GM21737 (cell line): Measurements from ENCODE around the gene EEF1A2.
"Not testable (repeated sequence)": the region's sequence is repeated elsewhere in the genome, so short reads cannot be mapped to it uniquely, and the experiment has no call there.

Experiments used
- ATAC-seq: cut with Tn5 transposase; IDR thresholded peaks from one replicate; pipeline ENCODE4 v1.9.1; 2021; ENCODE audit warnings: mild to moderate bottlenecking, moderate library complexity; ENCODE audit not compliant: unreplicated experiment

Gene EEF1A2

DNA sequence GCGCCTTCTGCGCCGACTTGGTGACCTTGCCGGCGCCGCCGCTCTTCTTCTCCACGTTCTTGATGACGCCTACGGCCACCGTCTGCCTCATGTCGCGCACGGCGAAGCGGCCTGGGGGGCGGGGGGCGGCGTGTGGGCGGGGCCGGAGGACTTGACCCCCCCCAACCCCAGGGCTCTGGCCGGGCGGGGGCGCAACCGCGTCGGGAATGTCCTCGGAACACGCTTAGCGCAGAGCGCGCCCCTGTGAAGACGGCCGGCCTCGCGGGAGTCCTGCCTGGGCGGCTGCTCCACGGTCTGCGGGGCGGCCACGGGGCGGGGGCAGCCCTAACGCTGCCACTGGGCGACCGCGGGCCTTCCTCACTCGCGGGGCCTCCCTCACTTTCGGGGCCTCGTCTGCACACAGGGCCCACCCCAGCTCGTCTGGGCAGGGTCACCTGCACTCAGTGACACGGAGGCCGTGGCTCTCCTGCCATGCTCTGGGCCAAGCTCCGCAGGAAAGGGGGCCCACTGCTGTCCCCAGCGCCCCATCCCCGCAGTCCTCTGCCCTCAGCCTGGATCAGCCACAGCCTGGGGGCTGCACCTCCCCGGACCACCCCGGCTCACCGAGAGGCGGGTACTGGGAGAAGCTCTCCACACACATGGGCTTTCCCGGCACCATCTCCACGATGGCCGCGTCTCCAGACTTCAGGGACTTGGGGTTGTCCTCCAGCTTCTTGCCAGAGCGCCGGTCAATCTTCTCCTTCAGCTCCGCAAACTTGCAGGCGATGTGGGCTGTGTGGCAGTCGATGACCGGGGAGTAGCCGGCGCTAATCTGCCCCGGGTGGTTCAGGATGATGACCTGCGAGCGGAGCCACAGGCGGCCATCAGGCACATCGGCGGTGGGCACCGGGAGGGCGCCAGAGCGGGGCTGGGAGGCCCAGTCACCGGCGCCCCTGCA lies 10.3 kb downstream of the EEF1A2 start:
- no peak for ATAC-seq

DNA sequence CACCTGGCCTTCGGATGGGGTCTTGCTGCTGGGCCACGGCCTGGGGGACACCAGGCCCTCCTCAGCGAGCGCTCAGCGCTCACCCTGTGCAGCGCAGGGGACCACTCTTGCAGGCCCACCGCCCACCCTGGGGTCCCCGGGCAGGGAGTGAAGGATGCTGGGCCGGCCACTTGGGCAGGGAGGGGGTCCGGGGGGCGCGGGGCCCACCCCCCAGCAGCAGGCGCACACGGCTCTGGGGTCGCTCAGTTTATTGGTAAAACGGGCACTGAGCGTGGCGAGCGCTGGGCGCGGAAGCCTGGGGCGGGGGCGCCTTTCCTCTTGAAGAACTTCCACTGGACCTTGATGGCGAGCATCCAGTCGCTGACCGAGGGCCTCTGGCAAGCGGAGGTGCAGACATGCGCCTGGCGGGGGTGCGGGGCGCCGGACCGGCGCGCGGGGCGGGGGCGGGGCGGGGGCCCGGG lies 11.1 kb downstream of the EEF1A2 start:
- ATAC-seq: no peak

DNA sequence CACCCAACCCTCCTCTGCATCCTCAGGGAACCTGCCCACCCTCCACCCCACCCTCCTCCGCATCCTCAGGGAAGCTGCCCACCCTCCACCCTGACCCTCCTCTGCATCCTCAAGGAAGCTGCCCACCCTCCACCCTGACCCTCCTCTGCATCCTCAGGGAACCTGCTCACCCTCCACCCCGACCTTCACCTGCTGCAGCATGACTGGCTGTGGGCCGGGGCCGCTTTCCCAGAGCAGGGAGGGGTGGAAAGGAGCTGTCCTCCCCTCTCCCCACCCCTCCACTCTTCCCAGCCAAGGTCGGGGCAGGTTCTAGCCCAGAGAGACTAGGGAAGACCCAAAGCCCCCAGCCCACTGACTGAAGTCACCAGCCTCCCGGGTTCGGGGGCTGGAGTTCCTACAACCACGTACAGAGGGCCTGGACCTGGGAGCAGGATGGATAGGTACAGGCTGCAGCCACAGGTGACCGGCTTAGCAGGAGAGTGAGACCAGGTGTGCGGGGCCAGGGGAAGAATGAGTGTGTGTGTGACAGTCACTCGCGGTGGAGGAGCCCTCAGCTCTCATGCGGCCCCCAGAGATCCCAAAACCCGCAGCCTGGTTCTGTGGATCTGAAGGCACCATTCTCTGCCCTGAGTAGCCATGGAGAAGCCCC lies 11.6 kb downstream of the EEF1A2 start:
- no peak for ATAC-seq

DNA sequence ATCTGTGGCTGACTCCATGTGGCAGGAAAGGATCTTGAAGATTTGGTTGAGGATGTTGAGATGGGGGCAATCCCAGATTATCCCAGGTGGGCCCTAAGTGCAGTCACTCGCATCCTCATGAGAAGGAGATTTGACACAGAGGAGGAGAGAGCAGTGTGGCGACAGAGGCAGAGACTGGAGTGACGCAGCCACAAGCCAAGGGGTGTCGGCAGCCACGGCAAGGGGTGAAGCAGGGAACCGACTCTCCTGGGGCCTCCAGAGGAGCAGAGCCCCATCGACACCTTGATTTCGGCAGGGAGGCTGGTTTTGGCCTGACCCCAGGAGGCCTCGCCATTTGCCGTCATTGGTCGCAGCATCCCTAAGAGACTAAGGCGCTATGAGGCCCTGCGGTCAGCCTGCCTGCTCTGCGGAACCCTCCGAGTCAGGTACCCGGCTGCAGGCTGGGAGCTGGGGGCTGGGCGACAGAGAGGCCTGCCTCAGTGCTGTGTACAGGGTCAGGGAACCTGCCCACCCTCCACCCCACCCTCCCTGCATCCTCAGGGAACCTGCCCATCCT lies 12.5 kb downstream of the EEF1A2 start:
- ATAC-seq: no peak

DNA sequence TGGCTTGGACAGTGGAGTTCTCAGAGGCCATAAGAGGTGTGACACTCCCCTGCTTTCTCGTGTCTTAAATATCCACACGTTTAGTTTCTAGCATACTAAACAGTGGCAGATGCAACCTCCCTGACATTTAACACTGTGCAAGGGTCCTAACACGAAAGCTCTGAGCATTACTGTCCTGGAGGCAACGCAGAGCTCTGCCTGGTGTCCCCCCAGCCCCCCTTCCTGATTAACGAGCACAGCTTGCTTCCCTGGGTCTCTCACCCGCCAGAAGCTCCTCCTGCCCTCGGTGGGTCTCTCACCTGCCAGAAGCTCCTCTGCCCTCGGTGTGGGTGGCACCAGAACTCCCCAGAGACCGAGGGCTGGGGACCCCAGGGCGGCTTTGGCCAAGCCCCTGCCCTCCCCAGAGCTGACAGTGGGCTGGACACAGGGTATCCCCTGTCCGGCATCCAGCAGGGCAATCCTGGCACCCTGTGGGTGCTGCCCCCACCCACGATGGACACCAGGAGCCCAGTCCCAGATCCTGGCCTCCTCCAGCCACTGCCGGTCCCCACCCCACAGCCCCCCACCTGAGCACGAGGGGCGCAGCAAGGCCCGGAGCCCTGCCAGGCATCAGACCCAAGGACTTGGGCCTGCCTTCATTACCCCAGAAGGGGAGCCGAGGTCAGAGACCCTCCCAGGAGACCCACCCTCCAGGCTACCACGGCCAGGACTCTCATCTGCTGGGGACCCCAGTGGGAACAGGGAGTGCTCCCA lies 14.1 kb downstream of the EEF1A2 start:
- ATAC-seq: no peak

DNA sequence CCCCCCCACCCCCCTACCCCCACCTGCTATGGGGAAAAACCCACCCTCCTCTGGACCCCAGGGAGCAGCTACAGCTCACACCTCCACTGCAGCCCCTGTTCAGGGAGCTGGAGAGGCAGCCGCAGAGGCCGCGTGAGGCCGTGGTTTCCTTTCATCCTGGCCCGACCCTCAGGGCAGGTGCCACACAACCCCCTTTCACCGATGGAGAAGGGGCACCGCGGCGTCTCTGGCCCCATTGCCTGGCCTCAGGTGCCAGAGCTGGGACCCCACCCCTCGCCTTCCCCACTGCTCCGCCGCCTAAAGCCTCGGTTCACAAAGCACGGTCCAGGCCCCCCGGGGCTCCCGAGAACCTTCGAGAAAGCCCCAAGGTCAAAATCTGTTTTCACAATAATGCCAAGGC lies 14.6 kb downstream of the EEF1A2 start:
- no peak for ATAC-seq

DNA sequence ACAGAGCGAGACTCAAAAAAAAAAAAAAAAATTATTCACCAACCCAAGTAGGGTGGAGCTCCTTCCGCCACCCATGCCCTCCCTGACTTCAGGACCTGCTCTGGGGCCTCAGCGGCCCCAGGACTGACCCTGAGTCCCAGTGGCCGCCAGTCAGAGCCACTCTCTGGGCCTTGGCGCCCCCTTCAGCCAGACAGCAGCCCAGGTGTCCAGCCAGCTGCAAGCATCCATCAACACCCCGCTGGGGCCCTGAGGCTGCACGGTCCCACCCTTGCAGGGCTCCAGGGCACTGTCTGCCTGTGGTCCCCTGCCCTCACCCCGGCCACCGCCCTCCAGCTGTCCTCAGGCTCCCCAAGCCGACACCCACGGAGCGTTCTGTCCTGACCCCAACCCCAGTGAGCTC lies 15.0 kb downstream of the EEF1A2 start:
- ATAC-seq: no peak

DNA sequence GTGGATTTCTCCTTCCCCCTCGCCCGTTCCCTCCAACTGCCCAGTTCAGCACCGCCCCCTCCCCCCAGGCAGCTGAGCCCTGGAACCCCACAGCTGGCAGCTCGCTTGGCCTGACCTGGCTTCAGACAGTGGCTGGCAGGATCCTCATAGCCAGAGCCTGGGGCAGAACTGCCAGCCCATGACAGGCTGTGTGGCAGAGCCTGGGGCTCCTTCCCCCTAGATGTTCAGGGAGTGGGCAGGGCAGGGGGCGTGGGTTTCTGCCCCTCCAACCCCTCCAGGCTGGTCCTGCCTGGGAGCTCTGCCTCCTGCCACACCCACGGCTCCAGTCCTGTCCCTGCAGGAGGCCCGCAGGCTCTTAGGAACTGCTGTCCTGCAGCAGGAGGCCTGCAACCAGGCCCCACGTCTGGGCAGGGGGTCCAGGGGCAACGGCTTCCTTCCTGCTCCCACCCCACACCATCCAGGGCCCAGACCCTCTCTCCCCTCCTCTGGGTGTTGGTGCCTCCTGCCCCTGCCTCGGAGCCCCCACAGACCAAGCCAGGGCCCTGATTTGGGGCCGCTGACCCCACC lies 16.8 kb downstream of the EEF1A2 start:
- ATAC-seq: no peak

DNA sequence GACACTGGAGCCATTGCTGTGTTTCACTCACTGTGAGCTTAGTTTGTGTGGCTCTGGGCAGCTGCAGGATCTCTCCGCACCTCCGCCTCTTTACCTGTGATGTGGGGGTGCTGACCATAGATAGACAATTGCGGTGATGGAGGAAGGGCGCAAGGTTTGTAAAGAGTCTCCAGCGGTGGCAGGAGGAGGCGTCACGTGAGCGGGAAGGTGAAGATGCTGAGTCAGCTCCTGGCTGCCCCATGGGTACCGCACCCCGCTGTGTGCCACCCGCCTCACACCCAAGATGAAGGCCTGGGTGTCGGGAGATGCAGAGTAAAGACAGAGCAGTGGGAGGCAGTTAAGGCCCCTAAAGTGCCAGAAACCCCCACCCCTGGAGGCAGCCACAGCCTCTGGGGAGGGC lies 17.4 kb downstream of the EEF1A2 start:
- ATAC-seq: no peak

DNA sequence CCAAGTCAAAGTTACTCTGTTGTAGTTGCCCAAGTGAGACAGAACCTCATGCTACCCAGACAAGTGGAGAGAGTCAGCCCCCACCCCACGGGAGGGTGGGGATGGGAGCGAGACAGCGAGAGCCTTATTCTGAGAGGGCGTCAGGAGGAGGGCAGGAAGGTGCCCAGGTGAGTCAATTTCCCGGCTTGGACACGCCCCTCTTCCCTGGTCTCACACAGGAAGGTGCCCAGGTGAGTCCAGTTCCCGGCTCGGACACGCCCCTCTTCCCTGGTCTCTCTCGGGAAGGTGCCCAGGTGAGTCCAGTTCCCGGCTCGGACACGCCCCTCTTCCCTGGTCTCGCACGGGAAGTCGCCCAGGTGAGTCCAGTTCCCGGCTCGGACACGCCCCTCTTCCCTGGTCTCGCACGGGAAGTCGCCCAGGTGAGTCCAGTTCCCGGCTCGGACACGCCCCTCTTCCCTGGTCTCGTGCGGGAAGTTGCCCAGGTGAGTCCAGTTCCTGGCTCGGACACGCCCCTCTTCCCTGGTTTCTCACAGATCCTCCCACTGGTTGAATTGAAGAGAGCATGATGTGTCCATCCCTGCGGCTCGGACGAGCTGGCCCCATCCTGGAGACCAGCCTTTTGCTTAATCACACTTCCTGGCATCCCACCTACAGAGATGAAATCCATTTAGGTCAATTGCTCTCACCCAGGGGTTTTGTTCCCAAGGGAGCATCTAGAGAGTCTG lies 19.0 kb downstream of the EEF1A2 start:
- not testable (repeated sequence) for ATAC-seq

DNA sequence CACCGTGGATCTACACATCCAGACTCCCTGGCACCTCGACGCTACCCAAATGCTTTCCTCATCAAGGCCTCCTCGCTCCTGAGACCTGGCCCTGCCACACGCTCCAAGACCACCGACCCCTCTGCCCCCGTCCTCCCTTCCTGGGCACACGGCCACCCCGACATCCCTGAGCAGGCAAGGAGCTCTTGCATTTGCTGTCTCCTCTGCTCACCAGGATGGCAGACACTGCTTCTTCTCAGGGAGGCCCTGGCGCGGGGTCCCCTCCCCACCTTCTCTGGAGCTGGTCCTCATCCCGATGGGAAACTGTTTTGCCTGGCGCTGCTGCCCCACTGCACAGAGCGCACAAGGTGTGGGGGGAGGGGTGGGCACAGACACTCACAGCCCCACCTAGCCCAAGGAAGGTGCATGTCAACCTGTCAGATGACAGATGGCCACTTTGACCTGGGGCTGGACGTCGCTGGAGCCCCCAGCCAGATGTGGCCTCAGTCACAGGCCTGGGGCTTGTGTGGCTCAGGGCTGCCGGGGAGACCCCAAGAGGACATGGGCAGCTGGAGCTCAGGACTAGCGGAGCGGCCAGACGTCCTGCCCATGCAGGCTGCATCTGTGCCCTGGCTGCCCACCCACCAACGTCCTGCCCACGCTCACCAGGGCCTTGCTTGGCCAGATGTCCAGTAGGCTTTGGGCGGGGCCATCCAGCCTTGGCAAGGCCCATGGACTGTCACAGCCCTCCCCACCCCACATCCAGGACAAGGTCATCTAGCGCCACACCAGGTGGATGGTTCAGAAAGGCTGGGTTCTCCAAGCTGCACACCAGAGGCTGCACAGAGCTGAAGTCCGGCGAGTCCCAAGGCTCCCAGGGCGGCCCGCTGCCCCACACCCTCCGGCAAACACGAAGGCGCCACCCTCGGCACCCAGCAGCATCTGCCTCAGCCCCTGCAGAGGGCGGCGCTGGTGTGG lies 20.3 kb downstream of the EEF1A2 start:
- no peak for ATAC-seq

DNA sequence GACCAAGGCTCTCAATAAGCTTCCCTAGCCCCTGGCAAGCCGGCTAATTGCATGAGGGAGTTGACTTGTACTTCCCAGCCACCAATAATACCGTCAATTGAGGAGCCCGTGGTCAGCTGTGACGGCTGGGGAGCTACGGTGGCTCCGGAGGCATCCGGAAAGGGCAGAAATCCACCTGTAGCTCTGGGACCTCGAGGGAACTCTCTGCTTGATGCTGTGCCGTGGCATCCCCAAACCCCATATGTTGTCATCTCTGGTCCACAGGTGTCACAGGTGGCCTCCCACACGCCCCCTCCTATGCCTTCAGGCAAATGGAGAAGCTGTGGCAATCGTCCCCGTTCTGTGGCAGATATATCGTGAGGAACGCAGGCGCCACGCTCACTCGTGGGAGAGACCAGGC lies 20.9 kb downstream of the EEF1A2 start:
- ATAC-seq: no peak

DNA sequence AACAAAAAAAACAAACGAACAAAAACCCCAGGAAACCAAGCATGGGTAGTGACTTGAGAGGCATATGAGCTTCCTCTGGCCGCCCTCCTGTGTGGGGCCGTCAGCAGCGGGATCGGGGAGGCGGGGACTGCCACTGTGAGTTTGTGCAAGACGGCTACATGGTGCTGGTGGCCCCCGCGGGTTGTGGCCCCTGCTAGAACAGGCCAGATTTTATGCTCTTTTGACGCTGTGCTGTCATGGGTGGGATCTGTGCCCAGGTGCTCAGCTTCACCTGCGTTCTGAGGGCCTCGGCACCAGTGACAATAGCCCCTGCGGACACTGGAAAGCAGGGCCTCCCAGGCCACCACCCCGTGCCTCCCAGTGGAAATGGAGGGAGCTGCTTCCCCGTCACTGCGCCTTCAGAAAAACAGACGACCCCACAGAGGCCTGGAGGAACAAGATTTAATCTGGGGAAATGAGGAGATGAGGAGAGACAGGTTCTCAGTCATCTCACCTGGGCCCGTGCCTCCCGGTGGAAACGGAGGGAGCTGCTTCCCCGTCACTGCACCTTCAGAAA lies 21.7 kb downstream of the EEF1A2 start:
- ATAC-seq: no peak

DNA sequence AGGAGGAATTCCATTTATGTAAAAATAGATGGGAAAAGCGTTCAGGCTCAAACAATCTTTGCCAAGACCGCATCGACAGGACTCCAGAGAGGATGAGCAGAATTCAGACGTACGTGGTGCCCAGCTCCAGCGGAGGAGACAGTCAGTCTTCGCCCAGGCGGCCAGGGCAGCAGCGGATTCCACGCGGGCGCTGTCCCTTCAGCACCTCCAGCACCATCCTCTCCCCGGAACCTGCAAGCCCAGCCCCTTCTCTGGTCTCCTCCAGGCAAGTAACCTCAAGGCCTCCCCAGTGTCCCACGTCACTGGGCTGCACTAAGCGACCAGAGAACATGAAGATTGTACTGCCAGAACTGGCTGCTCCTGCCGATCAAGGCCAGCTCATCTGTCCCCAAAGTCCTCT lies 23.7 kb downstream of the EEF1A2 start:
- ATAC-seq: no peak

DNA sequence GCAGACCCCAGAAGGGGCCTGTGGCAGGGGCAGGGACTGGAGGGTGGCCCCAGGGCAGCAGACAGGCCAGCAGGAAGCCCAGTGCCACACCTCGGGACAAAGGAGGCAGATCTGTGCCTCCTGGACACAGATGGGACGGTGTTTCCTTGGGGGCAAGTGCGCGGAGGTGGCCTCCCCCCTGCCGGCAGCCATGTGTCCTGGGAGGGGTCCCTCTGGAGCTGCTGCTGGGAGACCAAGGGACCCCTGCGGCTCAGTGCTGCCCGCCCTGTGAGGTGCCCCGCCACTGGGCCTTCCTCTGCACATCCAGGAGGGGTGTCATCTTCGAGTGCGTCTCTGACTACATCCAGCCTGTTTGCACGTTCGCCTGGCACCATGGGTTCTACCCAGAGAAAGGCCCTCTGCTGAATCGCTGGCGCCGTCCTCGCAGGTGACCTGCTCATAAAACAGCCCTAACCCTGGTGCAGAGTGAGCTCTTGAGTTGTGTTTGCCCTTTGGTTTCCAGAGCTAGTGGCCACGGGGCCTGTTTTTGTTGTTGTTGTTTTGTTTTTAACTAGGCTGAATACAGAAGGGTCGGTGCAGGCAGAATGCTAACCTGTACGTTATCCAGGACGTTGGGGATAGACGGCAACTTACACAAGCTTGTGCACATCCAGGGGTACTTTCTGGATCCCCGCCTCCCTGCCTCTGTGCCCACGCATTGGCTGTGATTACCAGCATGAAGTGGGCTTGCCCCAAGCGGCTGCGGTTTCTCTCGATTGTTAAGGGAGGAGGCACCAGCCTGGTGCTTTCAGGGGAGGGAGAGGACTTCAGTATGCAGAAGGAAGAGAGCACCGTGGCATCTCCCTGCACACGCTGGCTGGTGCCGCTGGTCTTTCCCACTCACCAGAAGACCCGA lies 25.1 kb downstream of the EEF1A2 start:
- no peak for ATAC-seq

DNA sequence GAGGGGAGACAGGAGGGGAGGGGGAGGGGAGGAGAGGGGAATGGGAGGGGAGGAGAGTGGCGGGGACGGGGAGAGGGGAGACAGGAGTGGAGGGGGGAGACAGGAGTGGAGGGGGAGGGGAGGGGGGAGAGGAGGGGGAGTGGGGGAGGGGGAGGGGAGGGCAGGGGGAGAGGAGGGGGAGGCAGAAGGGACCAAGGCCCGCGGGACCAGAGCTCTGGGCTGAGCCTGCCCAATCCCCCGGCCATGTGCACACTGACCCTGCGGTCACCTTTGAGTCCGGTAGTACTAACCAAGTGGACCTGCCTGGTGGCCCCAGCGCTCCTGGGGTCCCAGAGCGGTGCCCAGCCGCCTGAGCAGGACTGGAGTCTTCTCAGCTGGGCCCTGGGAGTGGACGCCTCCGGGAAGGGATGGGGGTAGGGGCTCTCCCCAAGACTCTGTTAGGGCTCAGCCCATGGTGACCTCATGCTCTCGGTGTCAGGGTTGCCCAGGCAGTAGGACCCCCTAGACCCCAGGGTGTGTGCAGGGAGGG lies 26.0 kb downstream of the EEF1A2 start:
- ATAC-seq: no peak

DNA sequence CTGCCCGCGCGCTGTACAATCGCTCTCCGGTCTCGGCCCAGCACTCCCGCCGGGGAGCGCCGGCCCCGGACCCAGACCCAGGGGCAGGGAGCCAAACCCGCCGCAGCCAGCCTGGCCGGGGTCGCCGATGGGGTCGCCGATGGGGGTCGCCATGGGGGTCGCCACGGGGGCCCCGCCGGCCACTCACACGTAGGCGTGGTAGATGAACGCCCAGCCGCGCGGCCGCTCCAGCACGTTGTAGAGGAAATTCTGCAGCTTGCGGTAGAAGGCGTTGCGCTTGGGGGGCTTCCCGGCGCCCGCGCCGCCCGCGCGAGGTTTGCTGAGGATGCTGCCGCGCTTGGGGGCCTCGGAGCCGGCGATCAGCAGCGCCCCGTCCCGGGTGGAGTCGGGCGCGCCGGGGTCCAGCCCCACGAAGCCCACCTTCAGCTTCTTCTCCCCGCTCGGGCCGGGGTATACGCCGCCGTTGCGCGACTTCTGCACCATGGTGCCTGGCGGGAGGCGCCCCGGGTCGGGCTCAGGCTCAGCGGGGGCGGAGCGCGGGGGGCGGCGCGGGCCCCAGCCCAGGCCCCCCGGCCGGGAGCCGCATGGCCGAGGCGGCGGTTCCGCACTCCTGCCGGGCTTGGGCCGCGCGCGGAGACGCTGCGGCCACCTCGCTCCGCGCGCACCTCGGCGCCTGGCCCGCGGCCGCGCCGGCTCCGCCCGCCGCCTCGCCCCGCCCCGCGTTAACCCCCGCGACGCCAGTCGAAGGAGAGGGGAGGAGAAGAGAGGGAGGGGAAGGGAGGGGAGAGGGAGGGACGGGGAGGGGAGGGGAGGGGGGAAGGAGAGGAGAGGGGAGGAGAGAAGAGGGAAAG lies 26.7 kb downstream of the EEF1A2 start, which contains the start of gene KCNQ2:
TSS of gene KCNQ2 (minus strand) at position 675 of the 851 bp plus-strand sequence. CDS start at position 483, 192 bp downstream.
- ATAC-seq: no peak
